Fibroblast of peridontal ligament (primary cell): ENCODE data around the gene OST4.
"Not testable (repeated sequence)": the region's sequence is repeated elsewhere in the genome, so short reads cannot be mapped to it uniquely, and the experiment has no call there.

Source experiments
- DNase-seq: peaks from one replicate; pipeline ENCODE4 v3.0.0-alpha.2; 2010; ENCODE audit errors: extremely low read depth

Gene OST4

DNA sequence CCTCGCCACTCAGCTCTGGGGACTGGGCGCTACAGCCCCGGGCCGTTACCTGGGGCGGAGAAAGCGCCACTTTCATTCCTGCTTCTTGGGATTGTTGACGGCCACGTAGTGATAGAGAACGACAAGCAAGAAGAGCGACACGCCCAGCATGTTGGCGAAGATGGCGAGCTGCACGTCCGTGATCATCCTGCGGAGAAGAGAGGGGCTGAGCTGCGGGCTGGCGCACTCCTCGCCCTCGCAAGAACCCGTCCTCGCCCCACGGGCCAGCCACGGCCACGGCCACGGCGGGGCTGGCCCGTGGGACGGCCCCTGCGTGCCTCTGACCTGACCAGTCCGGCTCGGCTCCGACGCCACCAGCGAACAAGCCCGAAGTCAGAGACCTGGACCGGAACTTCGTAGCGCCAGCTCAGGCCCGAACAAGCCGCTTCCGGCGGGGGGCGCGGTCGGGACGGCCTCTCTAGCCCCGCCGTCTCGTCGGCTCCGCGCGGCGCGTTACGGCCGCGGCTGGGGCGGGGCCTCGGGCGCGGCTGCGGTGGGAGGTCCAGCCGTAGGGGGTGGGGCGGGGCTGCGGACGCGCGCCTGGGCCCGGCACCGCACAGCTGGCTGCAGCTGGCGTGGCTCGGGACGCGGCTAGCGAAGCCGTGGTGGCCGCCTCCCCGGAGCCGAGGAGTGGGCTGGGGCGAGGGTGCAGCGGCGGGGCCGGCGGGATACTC lies at the start of gene OST4:
OST4 (minus strand) TSS at position 378 of the 713 bp plus-strand sequence.
- peak; percentile 88 for DNase-seq

DNA sequence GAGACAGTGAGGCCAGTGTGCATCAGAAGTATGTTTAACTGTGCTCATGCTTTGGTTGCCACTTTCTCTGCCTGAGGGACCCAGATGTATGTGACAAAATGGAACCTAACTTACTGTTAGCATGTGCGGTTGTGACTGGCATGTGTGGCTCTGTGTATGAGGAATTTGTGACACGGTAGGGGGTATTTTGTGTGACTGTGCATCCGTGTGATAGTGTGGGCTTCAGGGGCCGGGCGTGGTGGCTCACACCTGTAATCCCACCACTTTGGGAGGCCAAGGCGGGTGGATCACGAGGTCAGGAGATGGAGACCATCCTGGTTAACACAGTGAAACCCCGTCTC lies 47.8 kb upstream of the OST4 start:
- not testable (repeated sequence) for DNase-seq

DNA sequence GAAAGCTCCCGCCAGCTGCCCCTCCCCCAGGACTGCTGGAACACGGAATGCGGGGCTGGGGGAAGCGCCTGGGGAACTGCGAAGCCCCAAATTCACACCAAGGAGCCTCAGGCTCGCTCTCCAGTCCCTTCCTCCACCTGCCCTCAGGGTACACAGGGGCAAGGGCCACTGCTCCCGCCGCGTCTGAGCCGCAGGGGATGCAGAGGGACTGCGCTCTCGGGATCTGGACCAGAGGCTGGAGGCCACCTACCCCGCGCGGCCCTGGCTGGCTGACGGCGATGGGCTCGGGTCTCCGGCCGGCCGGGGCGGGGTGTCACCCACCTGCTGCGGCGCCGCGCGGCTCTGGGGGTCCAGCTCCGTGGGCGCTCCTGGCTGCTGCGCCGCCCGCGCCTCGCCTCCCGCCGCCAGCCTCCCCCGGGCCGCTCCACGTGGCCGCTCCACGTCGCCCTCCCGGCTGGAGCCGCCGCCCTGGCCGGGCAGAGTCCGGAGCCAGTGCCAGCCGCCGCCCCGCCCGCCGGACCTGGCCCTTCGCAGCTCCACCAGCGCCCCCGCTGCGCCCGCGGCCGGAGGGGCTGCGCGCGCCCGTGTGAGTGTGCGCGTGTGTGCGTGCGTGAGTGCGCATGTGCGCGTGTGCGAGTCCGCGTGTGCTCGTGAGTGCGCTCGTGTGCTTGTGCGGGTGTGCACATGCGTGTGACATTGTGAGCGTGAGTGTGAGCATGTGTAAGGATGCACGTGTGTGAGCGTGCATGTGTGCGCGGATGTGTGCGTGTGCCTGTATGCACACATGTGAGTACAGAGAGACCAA lies 47.3 kb upstream of the OST4 start, which contains the start of gene CGREF1:
CGREF1 (minus strand) TSS at position 604 of the 805 bp plus-strand sequence. CDS start 14,762 bp downstream, outside the sequence.
- no peak for DNase-seq

DNA sequence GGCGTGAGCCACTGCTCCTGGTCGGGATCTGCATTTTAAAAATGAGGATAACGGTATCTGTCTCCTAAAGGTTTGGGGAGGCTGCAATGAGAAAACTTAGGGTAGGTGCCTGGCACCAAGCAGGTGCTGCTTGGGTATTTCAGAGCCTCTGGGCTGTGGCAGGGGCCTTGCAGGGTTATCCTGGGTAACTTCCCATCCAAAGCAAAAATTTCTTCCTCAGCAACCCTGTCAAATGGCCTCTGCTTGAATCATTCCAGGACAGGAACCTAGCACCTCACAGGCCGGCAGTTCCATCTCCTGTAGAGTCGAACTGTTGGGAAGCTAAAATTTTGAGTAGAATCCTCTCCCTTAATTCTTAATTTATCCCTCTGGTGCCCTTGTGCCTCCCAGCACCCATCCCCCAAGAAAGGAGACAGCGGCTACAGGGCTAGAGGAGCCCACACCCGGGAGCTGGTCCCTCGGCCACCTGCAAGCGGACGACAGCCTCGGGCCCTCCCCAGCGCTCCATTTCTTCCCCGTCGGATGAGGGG lies 46.6 kb upstream of the OST4 start:
- no peak for DNase-seq

DNA sequence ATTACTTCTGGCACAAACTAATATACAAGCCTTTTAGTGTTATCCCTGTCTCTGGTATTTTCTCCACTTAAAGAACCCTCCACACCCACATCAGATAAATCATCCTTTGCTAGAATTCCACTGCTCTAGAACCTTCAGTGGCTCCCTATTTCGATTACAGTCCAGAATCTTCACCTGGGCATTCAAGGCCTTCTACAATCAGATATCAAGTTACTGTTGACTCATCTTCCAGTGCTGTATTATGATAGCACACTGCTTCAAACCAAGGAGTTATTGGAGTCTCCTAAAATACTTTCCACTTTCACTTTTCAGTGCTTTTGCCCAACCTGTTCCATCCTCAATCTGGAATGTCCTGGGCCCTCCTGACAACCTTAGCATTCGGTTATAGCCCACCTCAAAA lies 44.1 kb upstream of the OST4 start:
- DNase-seq = no peak

DNA sequence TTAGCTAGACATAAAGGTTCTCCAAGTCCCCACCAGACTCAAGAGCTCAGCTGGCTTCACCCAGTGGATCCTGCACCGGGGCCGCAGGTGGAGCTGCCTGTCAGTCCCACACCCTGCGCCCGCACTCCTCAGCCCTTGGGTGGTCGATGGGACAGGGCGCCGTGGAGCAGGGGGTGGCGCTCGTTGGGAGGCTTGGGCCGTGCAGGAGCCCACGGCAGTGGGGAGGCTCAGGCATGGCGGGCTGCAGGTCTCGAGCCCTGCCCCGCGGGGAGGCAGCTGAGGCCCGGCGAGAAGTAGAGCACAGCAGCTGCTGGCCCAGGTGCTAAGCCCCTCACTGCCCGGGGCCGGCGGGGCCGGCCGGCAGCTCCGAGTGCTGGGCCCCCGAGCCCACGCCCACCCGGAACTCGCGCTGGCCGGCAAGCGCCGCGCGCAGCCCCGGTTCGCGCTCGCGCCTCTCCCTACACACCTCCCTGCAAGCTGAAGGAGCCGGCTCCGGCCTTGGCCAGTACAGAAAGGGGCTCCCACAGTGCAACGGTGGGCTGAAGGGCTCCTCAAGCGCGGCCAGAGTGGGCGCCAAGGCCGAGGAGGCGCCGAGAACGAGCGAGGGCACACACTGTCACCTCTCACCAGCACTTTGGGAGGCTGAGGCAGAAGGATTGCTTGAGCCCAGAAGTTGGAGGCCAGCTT lies 40.1 kb upstream of the OST4 start:
- not testable (repeated sequence) for DNase-seq

DNA sequence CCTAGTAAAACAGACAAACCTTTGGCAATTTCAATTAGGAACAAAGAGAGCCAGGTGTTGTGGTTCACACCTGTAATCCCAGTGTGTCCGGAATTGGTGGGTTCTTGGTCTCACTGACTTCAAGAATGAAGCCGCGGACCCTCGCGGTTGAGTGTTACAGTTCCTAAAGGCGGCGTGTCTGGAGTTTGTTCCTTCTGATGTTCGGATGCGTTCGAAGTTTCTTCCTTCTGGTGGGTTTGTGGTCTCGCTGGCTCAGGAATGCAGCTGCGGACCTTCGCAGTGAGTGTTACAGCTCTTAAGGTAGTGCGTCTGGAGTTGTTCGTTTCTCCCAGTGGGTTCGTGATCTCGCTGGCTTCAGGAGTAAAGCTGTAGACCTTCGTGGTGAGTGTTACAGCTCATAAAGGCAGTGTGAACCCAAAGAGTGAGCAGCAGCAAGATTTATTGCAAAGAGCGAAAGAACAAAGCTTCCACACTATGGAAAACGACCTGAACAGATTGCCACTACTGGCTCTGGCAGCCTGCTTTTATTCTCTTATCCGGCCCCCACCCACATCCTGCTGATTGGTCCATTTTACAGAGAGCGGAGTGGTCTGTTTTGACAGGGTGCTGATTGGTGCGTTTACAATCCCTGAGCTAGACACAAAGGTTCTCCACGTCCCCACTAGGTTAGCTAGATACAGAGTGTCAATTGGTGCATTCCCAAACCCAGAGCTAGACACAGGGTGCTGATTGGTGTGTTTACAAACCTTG lies 39.3 kb upstream of the OST4 start:
- DNase-seq = not testable (repeated sequence)

DNA sequence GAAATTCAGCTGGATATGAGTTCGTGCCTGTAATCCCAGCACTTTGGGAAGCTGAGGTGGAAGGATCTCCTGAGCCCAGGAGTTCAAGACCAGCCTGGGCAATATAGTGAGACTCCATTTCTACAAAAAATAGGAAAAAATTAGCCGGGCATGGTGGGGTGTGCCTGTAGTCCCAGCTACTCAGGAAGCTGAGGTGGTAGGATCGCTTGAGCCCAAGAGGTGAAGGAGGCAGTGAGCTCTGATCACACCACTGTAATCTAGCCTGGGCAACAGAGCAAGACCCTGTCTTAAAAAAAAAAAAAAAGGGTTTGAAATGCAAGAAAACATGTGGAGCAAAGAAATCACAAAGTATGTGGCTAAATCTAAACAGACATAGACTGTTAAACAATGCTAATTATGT lies 37.6 kb upstream of the OST4 start:
- no peak for DNase-seq

DNA sequence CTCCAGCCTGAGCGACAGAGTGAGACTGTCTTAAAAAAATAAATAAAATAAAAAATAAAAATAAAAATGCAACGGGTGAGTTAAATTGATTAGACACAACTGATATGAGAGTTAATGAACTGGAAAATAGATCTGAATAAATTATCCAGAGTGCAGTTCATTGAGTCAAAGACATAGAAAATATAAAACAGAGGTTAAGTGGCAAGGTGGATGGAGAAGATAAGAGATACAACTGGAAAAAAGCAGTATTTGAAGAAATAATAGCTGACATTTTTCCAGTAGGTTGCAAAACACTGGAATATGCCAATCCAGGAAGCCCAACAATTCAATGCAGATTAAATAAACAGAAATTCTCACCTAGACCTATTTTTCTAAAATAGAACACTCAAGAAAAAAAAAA lies 36.8 kb upstream of the OST4 start:
- DNase-seq = no peak

DNA sequence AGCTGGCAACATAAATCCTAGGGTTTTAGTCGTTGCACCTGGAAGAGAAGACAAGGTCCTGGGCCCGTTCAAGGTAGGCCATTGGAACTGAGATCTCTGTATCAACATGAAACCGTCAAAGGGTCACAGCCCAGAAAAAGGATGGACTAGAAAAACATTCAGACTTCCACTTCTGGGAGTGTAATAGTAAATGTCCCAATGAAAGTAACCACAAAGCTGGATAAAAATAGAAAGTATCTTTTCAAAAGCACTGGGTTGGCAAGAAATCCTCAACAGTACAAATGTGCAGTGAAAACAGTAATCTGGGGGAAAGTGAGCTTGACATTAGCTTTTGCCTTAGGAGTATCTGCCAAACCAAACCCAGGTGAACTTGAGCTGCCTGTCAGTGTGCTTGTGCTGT lies 34.5 kb upstream of the OST4 start:
- DNase-seq = no peak

DNA sequence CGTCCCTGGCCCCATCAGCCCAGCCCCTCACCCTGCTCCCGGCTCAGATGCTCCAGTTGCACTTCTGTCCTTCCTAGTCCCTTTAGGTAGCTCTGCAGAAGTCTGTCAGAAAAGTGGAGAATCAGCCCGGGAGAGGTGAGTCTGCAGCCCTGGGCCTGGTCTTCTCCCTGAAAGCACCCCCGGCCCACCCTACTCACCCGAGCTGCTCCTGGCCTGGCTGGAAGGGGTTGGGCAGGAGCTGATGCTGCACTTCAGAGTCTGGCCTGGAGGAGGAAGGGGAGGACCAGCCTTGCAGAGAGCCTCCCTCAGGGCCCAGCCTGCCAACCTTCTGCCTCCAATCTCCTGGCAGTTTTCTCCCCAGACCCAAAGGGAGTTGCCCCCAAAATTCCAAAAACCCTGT lies 30.9 kb upstream of the OST4 start:
- no peak for DNase-seq

DNA sequence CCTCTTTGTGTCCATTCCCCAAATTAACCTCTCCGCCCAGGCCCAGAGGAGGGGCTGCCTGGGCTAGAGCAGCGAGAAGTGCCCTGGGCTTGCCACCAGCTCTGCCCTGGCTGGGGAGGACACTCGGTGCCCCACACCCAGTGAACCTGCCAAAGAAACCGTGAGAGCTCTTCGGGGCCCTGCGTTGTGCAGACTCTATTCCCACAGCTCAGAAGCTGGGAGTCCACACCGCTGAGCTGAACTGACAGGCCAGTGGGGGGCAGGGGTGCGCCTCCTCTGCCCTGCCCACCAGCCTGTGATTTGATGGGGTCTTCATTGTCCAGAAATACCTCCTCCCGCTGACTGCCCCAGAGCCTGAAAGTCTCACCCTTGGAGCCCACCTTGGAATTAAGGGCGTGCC lies 28.6 kb upstream of the OST4 start:
- no peak for DNase-seq

DNA sequence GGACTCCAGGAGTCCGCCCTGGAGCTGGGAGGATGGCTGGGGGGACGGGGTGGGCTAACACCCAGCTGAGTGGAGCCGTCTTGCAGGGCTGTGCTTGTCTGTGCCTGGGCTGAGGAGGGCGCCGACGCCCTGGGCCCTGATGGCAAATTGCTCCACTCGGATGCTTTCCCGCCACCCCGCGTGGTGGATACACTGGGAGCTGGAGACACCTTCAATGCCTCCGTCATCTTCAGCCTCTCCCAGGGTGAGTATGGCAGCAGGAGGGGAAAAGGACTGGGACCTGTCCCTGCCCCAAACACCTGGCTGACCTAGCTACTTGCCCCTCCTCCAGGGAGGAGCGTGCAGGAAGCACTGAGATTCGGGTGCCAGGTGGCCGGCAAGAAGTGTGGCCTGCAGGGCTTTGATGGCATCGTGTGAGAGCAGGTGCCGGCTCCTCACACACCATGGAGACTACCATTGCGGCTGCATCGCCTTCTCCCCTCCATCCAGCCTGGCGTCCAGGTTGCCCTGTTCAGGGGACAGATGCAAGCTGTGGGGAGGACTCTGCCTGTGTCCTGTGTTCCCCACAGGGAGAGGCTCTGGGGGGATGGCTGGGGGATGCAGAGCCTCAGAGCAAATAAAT lies 28.0 kb upstream of the OST4 start:
- no peak for DNase-seq

DNA sequence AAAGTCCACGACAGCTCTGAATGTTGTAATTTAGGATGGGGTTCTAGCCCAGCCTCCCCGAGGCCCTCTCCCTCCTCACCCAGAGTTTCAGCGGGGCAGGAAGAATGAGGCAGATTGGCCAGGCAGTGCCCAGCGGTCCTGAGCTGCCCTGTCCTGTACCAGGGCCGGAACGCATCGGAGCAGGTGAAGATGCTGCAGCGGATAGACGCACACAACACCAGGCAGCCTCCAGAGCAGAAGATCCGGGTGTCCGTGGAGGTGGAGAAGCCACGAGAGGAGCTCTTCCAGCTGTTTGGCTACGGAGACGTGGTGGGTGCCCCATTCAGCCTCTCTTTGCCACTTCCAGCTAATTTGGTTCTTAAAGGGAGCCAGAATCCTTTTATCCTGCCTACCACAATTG lies 25.9 kb upstream of the OST4 start:
- no peak for DNase-seq

DNA sequence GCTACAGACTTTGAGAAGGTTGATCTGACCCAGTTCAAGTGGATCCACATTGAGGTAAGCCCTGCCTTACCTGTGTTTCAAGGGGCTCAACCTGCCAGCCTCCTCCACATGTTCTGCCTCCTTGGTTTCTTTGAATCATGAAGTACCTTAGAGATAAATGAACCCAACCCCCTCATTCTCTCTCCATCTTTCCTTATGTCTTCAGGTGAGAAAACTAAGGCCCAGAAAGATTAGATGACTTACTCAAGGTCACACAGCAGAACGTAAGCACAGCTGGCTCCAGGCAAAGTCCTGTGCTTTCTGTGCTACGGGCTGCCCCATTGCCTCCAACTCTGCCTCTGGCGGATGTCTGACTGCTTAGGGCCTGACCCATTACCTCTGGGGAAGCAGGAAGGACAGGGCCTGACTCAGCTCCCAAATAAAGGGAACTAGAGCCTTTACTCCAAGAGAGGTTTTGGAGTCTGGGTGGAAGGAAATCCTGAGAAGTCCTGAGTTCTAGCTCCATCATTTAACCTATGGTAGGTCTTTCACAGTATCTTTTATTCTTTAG lies 25.4 kb upstream of the OST4 start:
- DNase-seq = no peak

DNA sequence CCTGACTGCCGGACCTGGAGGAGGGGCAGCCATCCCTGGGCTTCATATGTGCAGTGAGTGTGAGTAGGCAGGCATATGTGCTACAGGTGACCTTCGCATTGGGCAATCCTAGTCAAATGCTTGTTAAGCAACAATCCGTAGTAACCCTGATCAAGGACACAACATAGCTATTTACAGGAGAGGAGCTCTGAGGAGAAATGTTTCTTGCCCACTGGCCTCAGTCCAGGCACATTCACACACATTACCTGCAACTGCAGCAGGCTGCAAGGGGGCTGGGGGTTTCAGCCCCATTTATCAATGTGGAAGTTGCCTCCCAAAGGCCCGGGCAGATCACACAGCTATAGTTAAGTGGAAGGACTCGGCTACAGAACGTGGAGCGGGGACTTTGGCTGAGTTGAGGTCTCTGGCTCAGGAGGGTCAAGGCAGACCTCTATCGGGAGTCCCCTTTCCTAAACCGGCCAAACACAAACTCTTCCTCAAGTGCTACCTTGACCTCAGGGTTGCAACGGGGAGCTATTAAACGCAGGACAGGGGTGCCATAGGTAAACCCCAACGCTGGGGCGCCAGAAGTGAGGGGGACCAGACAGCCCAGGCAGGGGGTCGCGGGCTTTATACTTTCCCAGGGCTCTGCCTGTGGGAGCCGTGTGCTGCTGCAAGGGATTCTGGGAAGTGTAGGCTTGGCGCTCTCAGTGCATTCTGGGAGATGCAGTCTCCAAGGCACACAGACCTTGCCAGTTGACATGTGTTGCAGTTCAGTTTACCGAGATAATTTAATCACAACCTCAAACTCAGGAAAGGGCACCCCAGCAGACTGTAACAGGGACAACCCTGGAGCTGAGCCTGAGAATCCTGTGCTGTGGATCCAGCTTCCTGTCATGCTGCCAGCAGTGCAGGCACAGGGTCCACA lies 24.5 kb upstream of the OST4 start:
- peak; percentile 51 for DNase-seq

DNA sequence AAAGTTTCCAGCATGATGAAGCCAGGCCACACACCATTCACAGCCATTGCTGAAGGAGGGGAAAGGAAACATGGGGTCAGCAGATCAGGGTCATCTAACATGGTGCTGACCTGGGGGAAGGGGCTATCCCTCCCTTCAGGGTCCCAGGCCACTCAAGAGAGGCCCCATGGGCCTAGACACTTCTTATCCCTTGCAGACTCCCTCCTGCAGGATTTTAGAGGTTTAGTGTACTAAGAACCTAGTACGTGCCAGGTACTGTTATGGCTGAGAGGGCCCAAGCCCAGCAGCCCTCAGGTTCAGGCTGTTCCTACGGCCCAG lies 23.9 kb upstream of the OST4 start:
- no peak for DNase-seq

DNA sequence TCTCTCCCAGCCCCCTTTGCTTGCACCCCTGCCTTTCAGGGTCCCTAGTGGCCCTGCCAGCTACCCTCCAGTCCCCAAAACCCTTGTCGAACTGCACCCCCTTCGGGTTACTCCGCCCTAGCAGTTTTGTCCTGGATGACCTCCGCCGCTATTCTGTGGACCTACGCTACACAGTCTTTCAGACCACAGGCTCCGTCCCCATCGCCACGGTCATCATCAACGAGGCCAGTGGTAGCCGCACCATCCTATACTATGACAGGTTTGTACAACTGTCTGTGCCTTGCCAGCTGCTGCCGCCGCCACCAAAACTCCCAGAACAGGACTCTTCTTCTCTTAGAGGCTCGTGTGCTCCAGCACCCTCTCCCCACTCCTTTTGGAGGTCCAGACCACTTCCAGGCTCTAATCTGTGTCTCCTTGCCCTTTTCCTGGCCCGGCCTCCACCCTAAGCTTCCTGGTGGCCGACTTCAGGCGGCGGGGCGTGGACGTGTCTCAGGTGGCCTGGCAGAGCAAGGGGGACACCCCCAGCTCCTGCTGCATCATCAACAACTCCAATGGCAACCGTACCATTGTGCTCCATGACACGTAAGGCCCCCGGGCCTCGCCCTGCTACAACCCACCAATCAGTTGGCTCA lies 23.0 kb upstream of the OST4 start:
- DNase-seq = no peak
